Putamen (tissue), 1 donor: Measurements from ENCODE around the gene COL4A1.

Experiments used
- DNase-seq: peaks from one replicate; pipeline ENCODE4 v3.0.0-alpha.2; 2016; ENCODE audit warnings: low spot score

The COL4A1 gene

GRCh38 chr13:110166598-110166997, 140.4 kb downstream of the COL4A1 start:
- DNase-seq: no peak

GRCh38 chr13:110164706-110165105, 142.3 kb downstream of the COL4A1 start:
- no peak for DNase-seq

- DNase-seq: no peak
Observed at GRCh38 chr13:110162866-110163658, 143.9 kb downstream of the COL4A1 start.

- DNase-seq: no peak
Observed at GRCh38 chr13:110162053-110162452, 144.9 kb downstream of the COL4A1 start.

GRCh38 chr13:110161112-110161882, 145.7 kb downstream of the COL4A1 start:
- DNase-seq: no peak

- no peak for DNase-seq
Observed at GRCh38 chr13:110158226-110158625, 148.7 kb downstream of the COL4A1 start.

GRCh38 chr13:110157718-110158117, 149.2 kb downstream of the COL4A1 start:
- no peak for DNase-seq

GRCh38 chr13:110156301-110157049, 150.5 kb downstream of the COL4A1 start:
- DNase-seq: no peak

- no peak for DNase-seq
Observed at GRCh38 chr13:110155072-110155471, 151.9 kb downstream of the COL4A1 start.

- DNase-seq: no peak
Observed at GRCh38 chr13:110154410-110154933, 152.5 kb downstream of the COL4A1 start.

- DNase-seq: no peak
Observed at GRCh38 chr13:110152351-110152750, 154.6 kb downstream of the COL4A1 start.

GRCh38 chr13:110151462-110151861, 155.5 kb downstream of the COL4A1 start:
- DNase-seq: no peak

GRCh38 chr13:110150384-110151101, 156.4 kb downstream of the COL4A1 start:
- DNase-seq: no peak

- no peak for DNase-seq
Observed at GRCh38 chr13:110149036-110149435, 157.9 kb downstream of the COL4A1 start.

- DNase-seq: no peak
Observed at GRCh38 chr13:110140099-110140498, 166.9 kb downstream of the COL4A1 start.

GRCh38 chr13:110138700-110139036, 168.3 kb downstream of the COL4A1 start:
- no peak for DNase-seq

- DNase-seq: peak; percentile 80
Observed at GRCh38 chr13:110138010-110138699, 168.8 kb downstream of the COL4A1 start.

- peak; percentile 19 for DNase-seq
Observed at GRCh38 chr13:110137680-110138009, 169.3 kb downstream of the COL4A1 start.

GRCh38 chr13:110136660-110137585, 170.0 kb downstream of the COL4A1 start:
- no peak for DNase-seq

GRCh38 chr13:110135977-110136597, 170.9 kb downstream of the COL4A1 start:
- no peak for DNase-seq
